Fibroblast of mammary gland (primary cell): ENCODE data around the gene ARHGEF10L.
"Not testable (repeated sequence)": the region's sequence is repeated elsewhere in the genome, so short reads cannot be mapped to it uniquely, and the experiment has no call there.

ENCODE experiments used
- DNase-seq: peaks from one replicate; pipeline ENCODE4 v3.0.0-alpha.2; 2010; ENCODE audit warnings: low read depth
- H3K4me3 ChIP-seq: 2 replicates; pipeline ENCODE4 v1.5.1; 2011; ENCODE audit warnings: low read depth, mild to moderate bottlenecking, low read length, moderate library complexity; ENCODE audit not compliant: control insufficient read depth
- CTCF ChIP-seq: conservative IDR thresholded peaks from 2 replicates; pipeline ENCODE4 v1.5.1; 2011; ENCODE audit warnings: low read depth, low read length, inconsistent platforms; ENCODE audit not compliant: control insufficient read depth, insufficient read depth

ARHGEF10L gene

GRCh38 chr1:17503146-17503545 is 36.4 kb upstream of the ARHGEF10L start:
- no peak for DNase-seq
- no peak overlapping the region for H3K4me3 ChIP-seq
- TF ChIP-seq CTCF = no peak

- DNase-seq = not testable (repeated sequence)
These were observed 32.3 kb upstream of the ARHGEF10L start for GRCh38 chr1:17507200-17507599.

GRCh38 chr1:17507915-17508314 is 31.6 kb upstream of the ARHGEF10L start:
- no peak for DNase-seq
- H3K4me3 ChIP-seq = no peak overlapping the region
- TF ChIP-seq CTCF = peak; percentile 22

More at GRCh38 chr1:17507200-17507599, 32.3 kb upstream of the ARHGEF10L start:
- not testable (repeated sequence) for H3K4me3 ChIP-seq

GRCh38 chr1:17509363-17509762 is 30.1 kb upstream of the ARHGEF10L start:
- no peak for DNase-seq
- no peak overlapping the region for H3K4me3 ChIP-seq
- TF ChIP-seq CTCF = no peak

- no peak overlapping the region for H3K4me3 ChIP-seq
- DNase-seq = no peak
- no peak for TF ChIP-seq CTCF
These were observed 29.4 kb upstream of the ARHGEF10L start for GRCh38 chr1:17510138-17510537.

GRCh38 chr1:17511188-17511587 is 28.3 kb upstream of the ARHGEF10L start:
- TF ChIP-seq CTCF = no peak
- H3K4me3 ChIP-seq = no peak overlapping the region
- DNase-seq = no peak

- no peak for DNase-seq
These were observed 26.4 kb upstream of the ARHGEF10L start for GRCh38 chr1:17513131-17513530.

More at GRCh38 chr1:17513131-17513530, 26.4 kb upstream of the ARHGEF10L start:
- TF ChIP-seq CTCF = no peak
- no peak overlapping the region for H3K4me3 ChIP-seq
